ENCODE measurements around the gene GLP2R.

DNA sequence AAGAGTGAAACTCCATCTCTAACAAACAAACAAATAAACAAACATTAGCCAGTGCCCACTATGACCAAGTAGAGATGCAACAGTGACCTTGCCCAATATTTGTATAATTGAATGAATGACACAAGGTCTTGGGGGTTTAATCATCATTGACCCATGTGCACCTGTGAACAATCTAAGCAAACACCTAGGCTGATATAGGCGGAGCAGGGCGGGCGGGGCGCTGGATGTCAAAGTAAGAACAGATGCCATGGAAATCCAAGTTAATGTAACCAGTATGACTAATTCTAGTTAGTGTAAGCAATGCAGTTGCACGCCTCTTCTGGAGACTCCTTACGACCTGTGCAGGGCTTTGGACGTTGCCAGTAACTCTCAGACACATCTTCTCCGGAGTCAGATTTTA, 61.8 kb downstream of the GLP2R start:
- TF ChIP-seq POLR2AphosphoS5 (IDR thresholded peaks at IDR 0.05; ENCODE audit: borderline replicate concordance, low read depth, low read length) = no peak
- TF ChIP-seq EZH2 (IDR thresholded peaks at IDR 0.05) = no peak

All from SK-N-MC (cell line).